ENCODE data around the gene LYPD6.

LYPD6 gene

DNA sequence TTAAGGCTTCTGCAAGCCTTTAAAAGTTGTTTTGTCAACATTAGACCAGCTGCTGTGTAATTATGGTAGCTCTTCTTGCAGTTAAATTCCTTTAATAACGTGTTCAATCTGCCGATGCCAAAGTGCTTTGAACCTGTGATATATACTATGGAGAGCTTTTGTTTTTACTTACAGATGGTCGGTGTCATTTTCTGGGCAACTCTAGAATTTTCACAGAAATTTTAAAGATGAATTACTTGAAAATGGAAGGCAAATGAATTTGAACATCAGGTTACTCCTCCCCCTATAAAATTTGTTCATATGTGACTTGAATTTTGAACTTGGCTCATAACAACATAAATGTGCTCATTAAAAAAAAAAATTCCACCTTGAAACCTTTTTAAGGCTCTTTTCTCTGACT, 23.0 kb downstream of the LYPD6 start:
- Histone ChIP-seq H3K4me3 (ENCODE audit: low read depth, low read length) (no peak overlapping the region), H3K9me3 (ENCODE audit: severe bottlenecking) (no peaks in the 10 kb centered on the region), H3K36me3 (no peaks in the 10 kb centered on the region), H3K27me3 (ENCODE audit: insufficient read depth, low read depth, severe bottlenecking) (no peaks in the 10 kb centered on the region), H3K27ac (no peak overlapping the region)
- no peak for DNase-seq
- TF ChIP-seq, protein P1, sequence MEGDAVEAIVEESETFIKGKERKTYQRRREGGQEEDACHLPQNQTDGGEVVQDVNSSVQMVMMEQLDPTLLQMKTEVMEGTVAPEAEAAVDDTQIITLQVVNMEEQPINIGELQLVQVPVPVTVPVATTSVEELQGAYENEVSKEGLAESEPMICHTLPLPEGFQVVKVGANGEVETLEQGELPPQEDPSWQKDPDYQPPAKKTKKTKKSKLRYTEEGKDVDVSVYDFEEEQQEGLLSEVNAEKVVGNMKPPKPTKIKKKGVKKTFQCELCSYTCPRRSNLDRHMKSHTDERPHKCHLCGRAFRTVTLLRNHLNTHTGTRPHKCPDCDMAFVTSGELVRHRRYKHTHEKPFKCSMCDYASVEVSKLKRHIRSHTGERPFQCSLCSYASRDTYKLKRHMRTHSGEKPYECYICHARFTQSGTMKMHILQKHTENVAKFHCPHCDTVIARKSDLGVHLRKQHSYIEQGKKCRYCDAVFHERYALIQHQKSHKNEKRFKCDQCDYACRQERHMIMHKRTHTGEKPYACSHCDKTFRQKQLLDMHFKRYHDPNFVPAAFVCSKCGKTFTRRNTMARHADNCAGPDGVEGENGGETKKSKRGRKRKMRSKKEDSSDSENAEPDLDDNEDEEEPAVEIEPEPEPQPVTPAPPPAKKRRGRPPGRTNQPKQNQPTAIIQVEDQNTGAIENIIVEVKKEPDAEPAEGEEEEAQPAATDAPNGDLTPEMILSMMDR (IDR thresholded peaks at IDR 0.05; ENCODE audit: low read depth, low read length), result no peak

DNA sequence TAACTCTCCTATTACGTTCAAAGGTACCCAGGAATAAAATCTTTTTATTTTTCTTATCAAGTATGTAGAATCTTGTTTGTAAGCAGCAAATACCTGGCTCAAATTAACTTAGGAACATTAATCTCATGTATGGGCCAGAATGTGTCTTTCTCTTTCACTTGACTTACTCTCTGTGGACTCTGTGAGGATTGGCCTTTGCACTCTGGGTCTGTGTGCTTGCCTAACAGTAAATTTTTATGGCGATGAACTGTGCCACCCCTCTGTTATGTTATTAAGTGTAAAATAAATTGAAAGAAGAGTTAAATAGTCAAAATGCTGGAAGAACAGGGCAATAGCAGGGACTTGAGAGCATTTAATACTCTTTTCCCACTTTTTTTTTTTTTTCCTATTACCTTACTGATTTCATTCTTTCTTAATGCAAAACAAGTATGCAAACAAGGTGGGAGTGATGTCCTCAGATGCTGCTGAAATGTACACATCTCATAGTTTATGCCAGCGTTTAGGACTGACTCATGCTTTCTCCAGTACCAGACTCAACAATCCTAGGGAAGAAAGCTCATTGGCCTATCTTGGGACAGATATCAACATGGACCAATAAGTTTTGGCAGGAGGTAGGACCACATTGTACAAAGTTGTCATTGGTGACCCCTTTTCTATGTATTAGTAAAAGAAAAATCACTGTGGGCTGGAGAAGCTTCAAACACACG, 25.5 kb downstream of the LYPD6 start:
- TF ChIP-seq, protein P1 (IDR thresholded peaks at IDR 0.05; ENCODE audit: low read depth, low read length), result no peak
- Histone ChIP-seq H3K27me3 (ENCODE audit: insufficient read depth, low read depth, severe bottlenecking) (no peaks in the 10 kb centered on the region), H3K4me3 (ENCODE audit: low read depth, low read length) (no peak overlapping the region), H3K27ac (no peak overlapping the region), H3K36me3 (no peaks in the 10 kb centered on the region), H3K9me3 (ENCODE audit: severe bottlenecking) (no peaks in the 10 kb centered on the region)
- no peak for DNase-seq

DNA sequence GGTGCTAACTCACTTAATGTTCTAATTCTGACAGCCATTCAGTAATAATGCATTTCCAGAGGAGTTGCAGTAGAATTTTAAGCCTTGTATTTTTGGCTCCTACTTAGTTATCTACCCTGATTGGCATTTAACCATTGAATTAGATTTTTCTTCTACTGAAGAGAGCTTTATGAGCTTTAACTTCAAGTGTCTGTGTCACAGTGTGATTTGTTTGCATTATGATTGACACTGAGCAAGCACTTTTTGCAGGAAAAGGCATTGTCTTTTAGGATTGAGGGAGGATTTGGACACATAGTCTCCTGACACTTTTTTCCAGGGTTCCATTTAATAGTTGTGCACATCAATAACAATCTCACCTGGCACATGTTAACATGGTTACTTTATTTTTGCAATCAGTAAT, 26.7 kb downstream of the LYPD6 start:
- DNase-seq, result no peak
- TF ChIP-seq, protein P1 (IDR thresholded peaks at IDR 0.05; ENCODE audit: low read depth, low read length), result no peak
- no peaks in the 10 kb centered on the region for H3K27me3 ChIP-seq (ENCODE audit: insufficient read depth, low read depth, severe bottlenecking)
- no peak overlapping the region for H3K27ac ChIP-seq
- no peaks in the 10 kb centered on the region for H3K9me3 ChIP-seq (ENCODE audit: severe bottlenecking)
- H3K4me3 ChIP-seq (ENCODE audit: low read depth, low read length), result no peak overlapping the region
- H3K36me3 ChIP-seq, result no peaks in the 10 kb centered on the region

DNA sequence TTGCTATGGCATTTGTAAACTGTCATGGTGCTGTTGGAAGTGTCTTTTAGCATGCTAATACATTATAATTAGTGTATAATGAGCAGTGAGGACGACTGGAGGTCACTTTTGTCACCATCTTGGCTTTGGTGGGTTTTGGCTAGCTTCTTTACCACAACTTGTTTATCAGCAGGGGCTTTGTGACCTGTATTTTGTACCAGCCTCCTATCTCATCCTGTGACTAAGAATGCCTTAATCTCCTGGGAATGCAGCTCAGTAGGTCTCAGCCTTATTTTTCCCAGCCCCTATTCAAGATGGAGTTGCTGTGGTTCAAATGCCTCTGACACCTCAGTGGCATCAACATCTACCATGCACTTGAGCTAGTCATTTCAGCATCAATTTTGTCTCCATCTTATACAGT, 29.7 kb downstream of the LYPD6 start:
- Histone ChIP-seq H3K36me3 (no peaks in the 10 kb centered on the region), H3K27me3 (ENCODE audit: insufficient read depth, low read depth, severe bottlenecking) (no peaks in the 10 kb centered on the region), H3K9me3 (ENCODE audit: severe bottlenecking) (no peaks in the 10 kb centered on the region), H3K27ac (no peak overlapping the region), H3K4me3 (ENCODE audit: low read depth, low read length) (no peak overlapping the region)
- no peak for DNase-seq
- TF ChIP-seq, protein P1 (IDR thresholded peaks at IDR 0.05; ENCODE audit: low read depth, low read length), result no peak

DNA sequence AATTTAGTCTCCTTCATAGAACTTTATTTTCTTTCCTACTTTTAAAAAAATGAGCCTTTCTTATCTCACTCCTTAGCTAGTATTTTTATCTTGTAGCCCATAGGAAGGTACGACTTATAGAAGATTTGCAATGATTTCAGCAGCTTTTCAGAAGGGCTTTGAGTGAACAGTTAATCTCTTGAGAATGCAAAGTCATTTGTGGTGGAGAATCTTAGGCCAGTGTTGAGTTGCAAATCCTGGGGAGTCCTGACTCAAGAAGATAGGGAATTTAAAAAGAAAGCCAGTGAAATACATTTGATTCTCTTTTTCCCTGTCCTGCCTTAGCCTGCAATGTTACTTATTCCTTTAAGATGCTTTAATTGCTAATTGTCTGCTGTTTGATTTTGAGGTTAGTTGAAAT, 33.6 kb downstream of the LYPD6 start:
- TF ChIP-seq, protein P1 (IDR thresholded peaks at IDR 0.05; ENCODE audit: low read depth, low read length), result no peak
- H3K9me3 ChIP-seq (ENCODE audit: severe bottlenecking), result no peaks in the 10 kb centered on the region

DNA sequence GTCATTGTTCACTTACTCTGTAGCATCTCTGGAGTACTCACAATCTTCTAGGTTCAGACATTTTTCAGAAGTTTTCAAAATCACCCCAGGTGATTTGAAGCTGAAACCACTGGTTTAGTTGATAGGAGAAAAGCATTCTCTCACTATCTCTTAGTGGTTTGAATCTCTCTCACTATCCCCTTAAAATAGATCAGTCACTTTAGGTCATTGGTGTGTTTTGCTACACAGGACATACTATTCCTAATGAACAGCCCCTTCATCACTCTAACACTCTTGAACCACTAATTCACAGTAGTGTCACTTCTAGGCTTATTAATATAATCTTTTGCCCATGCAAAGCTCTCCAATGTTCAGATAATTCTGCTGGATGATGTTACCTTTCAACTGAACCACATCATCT, 34.5 kb downstream of the LYPD6 start:
- no peak overlapping the region for H3K4me3 ChIP-seq (ENCODE audit: low read depth, low read length)
- no peak for DNase-seq
- no peaks in the 10 kb centered on the region for H3K36me3 ChIP-seq
- no peak overlapping the region for H3K27ac ChIP-seq
- H3K27me3 ChIP-seq (ENCODE audit: insufficient read depth, low read depth, severe bottlenecking), result no peaks in the 10 kb centered on the region
- no peaks in the 10 kb centered on the region for H3K9me3 ChIP-seq (ENCODE audit: severe bottlenecking)
- TF ChIP-seq, protein P1 (IDR thresholded peaks at IDR 0.05; ENCODE audit: low read depth, low read length), result no peak

More for the DNA sequence above, 33.6 kb downstream of the LYPD6 start:
- no peak for DNase-seq
- Histone ChIP-seq H3K27me3 (ENCODE audit: insufficient read depth, low read depth, severe bottlenecking) (no peaks in the 10 kb centered on the region), H3K36me3 (no peaks in the 10 kb centered on the region), H3K4me3 (ENCODE audit: low read depth, low read length) (no peak overlapping the region), H3K27ac (no peak overlapping the region)

All from WERI-Rb-1 (cell line).